K562 (cell line): ENCODE measurements around the gene PSD2. TPM values are rescaled to one million over a fixed set of nuclear protein-coding genes. Genes with fewer than 3 reads are reported as not detected.

Source experiments
- CEBPG ChIP-seq, 3 experiments: fragments of 200-800 bp in 1 of 3; sonication (Bioruptor generic) in 1 of 3; sonication (generic) in 1 of 3; formaldehyde crosslinking in 1 of 3; IDR thresholded peaks in 2 of 3; conservative IDR thresholded peaks in 1 of 3; 2 replicates each; pipeline versions ENCODE4 v1.6.1 to v1.8.0; 2016 to 2022; ENCODE audit warnings: missing compliant biosample characterization in 2 of 3, missing genetic modification characterization in 2 of 3, mild to moderate bottlenecking in 1 of 3, missing genetic modification reagents in 1 of 3
- HEY1 ChIP-seq: fragments of 250-450 bp; sonication (Bioruptor Pico); IDR thresholded peaks from 2 replicates; pipeline ENCODE4 v1.5.0; 2020; ENCODE audit warnings: mild to moderate bottlenecking, moderate library complexity, borderline replicate concordance
- JUNB ChIP-seq: fragments of 450-650 bp; formaldehyde crosslinking; conservative IDR thresholded peaks from 2 replicates; pipeline ENCODE4 v1.4.0; 2020; ENCODE audit warnings: mild to moderate bottlenecking
- MLX ChIP-seq, 2 experiments: fragments of 450-650 bp in 1 of 2; sonication (generic) in 1 of 2; formaldehyde crosslinking; conservative IDR thresholded peaks; 2 replicates each; pipeline versions ENCODE4 v1.4.0 to v1.8.1; 2020 to 2022; ENCODE audit warnings: mild to moderate bottlenecking in 1 of 2, missing genetic modification reagents in 1 of 2
- NFE2 ChIP-seq: IDR thresholded peaks from 2 replicates; pipeline ENCODE4 v1.6.1; 2014; ENCODE audit warnings: antibody characterized with exemption, low read depth
- NFIC ChIP-seq: fragments of 450-650 bp; IDR thresholded peaks from 2 replicates; pipeline ENCODE4 v1.6.1; 2017; ENCODE audit warnings: mild to moderate bottlenecking, inconsistent platforms
- PHF8 ChIP-seq: fragments of 200-600 bp; sonication (generic); IDR thresholded peaks from 2 replicates; pipeline ENCODE4 v1.6.1; 2012; ENCODE audit warnings: mixed run types, mild to moderate bottlenecking, inconsistent platforms, low read length, moderate library complexity, borderline replicate concordance
- TBP ChIP-seq: optimal IDR thresholded peaks from 2 replicates; pipeline ENCODE3; 2011; ENCODE audit warnings: low read depth, low read length, improper control_type of control experiment
- polyA plus RNA-seq, 8 experiments: library from polyadenylated mRNA; depleted of rRNA in 4 of 8; stranded (reverse) in 5 of 8; unstranded in 3 of 8; fragments of >200 nt; fragmentation: Nextera tagmentation in 2 of 8; fragmentation: Illumina TruSeq in 1 of 8; extraction: Ambion mirVana in 2 of 8; extraction: Trizol in 1 of 8; gene quantifications; 2 replicates each; pipeline versions ENCODE4 v1.2.1 to v1.2.3, GENCODE V29; 2011 to 2014; ENCODE audit warnings: inconsistent platforms in 1 of 8, missing spikeins in 1 of 8
- total RNA-seq, 7 experiments: library from RNA; depleted of rRNA in 6 of 7; stranded (reverse); fragments of >200 nt in 6 of 7; fragmentation: Illumina TruSeq in 2 of 7; extraction: Trizol in 2 of 7; gene quantifications; 2 replicates each; pipeline versions ENCODE4 v1.2.1 to v1.2.3, GENCODE V29; 2011 to 2021; ENCODE audit warnings: low replicate concordance in 1 of 7
- TF ChIP-seq, protein P1 (sequence below), 2 experiments: fragments of 450-650 bp; IDR thresholded peaks; 2 replicates each; pipeline ENCODE4 v1.6.1; 2016; ENCODE audit warnings: mild to moderate bottlenecking in 2 of 2, borderline replicate concordance in 1 of 2, low read depth in 1 of 2, moderate library complexity in 1 of 2
- TF ChIP-seq, protein P2 (sequence below): fragments of 250-450 bp; sonication (Bioruptor Pico); IDR thresholded peaks from 2 replicates; pipeline ENCODE4 v1.4.0; 2020

The PSD2 gene
- total and polyA plus RNA-seq, 9 of the 15 experiments (the other 6 are each of a cell fraction or from before 2014, with no cell fraction given): 0.01 to 0.09 (median 0.04) TPM; not detected in 4

DNA sequence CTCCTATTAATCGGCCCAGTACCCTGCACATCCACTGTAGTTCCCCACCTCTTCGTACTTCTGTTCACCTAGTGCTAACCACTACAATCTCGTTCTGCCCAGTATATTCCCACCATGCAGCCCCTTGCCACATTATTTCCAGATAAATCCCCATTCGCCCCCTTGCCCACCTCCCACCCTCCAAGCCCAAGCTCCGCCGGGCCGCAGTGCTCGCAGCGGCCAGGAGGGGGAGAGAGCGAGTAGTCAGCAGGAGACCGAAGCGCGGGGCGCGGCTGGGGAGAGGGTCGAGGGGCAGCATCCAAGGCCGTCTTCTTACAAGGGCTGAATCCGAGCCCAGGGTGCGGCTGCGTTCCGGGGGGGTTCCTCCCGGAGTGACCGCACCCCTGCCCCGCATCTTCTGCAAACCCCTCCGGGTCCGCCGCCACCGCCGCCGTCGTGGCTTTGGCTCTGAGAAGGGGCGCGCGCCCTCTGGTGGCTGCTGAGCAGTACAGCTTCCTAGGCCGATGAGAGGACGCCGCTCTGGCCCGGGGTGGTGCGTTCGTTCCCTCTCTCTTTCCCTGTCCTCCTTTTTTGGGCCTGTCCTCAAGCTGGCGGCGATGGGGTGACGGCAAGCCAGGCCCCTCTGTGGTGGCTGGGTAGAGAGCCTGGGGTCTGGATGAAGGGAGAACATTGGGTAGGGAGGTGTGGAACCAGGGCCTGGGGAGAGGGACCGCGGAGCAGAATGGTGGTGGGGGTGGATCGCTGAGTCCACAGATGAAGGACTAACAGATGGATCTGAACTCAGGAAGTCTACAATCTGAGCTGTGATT, 30.0 kb upstream of the PSD2 start (continued):
- TF ChIP-seq, protein P1, sequence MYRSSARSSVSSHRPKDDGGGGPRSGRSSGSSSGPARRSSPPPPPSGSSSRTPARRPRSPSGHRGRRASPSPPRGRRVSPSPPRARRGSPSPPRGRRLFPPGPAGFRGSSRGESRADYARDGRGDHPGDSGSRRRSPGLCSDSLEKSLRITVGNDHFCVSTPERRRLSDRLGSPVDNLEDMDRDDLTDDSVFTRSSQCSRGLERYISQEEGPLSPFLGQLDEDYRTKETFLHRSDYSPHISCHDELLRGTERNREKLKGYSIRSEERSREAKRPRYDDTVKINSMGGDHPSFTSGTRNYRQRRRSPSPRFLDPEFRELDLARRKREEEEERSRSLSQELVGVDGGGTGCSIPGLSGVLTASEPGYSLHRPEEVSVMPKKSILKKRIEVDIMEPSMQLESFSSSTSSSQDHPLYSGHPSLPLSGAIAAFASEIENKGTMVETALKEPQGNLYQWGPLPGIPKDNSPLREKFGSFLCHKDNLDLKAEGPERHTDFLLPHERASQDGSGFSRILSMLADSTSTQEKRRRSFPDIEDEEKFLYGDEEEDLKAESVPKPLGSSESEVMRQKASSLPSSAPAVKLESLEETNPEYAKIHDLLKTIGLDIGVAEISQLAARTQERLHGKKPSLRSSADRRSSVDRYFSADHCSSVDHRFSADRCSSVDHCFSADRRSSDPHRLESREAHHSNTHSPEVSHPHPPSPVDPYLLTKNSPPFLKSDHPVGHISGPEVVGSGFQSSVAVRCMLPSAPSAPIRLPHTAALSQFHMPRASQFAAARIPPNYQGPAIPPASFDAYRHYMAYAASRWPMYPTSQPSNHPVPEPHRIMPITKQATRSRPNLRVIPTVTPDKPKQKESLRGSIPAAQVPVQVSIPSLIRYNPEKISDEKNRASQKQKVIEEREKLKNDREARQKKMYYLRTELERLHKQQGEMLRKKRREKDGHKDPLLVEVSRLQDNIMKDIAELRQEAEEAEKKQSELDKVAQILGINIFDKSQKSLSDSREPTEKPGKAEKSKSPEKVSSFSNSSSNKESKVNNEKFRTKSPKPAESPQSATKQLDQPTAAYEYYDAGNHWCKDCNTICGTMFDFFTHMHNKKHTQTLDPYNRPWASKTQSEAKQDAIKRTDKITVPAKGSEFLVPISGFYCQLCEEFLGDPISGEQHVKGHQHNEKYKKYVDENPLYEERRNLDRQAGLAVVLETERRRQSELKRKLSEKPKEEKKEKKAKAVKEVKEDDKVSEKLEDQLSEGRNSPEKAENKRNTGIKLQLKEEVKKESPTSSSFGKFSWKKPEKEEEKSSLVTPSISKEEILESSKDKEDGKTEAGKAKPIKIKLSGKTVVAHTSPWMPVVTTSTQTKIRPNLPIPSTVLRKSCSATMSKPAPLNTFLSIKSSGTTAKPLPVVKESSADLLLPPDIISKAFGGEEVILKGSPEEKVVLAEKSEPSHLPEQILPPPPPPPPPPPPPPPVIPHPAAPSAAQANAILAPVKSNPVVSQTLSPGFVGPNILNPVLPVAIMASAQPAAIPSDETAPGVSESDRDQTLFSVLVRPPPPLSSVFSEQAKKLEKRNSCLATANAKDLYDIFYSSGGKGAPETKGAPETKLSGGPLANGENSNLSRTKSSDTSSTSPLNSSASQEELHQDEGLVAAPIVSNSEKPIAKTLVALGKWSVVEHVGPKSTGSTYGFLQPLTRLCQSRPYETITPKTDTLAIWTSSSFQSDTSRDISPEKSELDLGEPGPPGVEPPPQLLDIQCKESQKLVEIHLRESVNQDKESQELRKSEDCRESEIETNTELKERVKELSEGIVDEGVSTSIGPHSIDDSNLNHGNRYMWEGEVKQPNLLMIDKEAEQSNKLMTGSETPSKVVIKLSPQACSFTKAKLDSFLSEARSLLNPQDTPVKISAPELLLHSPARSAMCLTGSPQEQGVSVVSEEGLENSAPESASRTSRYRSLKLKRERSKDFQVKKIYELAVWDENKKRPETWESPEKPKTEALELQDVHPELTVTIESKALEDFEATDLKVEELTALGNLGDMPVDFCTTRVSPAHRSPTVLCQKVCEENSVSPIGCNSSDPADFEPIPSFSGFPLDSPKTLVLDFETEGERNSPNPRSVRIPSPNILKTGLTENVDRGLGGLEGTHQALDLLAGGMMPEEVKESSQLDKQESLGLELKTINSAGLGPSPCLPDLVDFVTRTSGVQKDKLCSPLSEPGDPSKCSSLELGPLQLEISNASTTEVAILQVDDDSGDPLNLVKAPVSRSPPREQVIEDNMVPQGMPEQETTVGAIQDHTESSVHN (IDR thresholded peaks at IDR 0.05; ENCODE audit: borderline replicate concordance in 1 of 2, low read depth in 1 of 2): no peak
- TF ChIP-seq MLX (CRISPR knock-in tag; conservative IDR thresholded peaks at IDR 0.05): no peak
- TF ChIP-seq TBP: peak; percentile 28
- no peak for TF ChIP-seq NFE2
- no peak for TF ChIP-seq HEY1 (CRISPR knock-in tag)
- TF ChIP-seq, protein P2, sequence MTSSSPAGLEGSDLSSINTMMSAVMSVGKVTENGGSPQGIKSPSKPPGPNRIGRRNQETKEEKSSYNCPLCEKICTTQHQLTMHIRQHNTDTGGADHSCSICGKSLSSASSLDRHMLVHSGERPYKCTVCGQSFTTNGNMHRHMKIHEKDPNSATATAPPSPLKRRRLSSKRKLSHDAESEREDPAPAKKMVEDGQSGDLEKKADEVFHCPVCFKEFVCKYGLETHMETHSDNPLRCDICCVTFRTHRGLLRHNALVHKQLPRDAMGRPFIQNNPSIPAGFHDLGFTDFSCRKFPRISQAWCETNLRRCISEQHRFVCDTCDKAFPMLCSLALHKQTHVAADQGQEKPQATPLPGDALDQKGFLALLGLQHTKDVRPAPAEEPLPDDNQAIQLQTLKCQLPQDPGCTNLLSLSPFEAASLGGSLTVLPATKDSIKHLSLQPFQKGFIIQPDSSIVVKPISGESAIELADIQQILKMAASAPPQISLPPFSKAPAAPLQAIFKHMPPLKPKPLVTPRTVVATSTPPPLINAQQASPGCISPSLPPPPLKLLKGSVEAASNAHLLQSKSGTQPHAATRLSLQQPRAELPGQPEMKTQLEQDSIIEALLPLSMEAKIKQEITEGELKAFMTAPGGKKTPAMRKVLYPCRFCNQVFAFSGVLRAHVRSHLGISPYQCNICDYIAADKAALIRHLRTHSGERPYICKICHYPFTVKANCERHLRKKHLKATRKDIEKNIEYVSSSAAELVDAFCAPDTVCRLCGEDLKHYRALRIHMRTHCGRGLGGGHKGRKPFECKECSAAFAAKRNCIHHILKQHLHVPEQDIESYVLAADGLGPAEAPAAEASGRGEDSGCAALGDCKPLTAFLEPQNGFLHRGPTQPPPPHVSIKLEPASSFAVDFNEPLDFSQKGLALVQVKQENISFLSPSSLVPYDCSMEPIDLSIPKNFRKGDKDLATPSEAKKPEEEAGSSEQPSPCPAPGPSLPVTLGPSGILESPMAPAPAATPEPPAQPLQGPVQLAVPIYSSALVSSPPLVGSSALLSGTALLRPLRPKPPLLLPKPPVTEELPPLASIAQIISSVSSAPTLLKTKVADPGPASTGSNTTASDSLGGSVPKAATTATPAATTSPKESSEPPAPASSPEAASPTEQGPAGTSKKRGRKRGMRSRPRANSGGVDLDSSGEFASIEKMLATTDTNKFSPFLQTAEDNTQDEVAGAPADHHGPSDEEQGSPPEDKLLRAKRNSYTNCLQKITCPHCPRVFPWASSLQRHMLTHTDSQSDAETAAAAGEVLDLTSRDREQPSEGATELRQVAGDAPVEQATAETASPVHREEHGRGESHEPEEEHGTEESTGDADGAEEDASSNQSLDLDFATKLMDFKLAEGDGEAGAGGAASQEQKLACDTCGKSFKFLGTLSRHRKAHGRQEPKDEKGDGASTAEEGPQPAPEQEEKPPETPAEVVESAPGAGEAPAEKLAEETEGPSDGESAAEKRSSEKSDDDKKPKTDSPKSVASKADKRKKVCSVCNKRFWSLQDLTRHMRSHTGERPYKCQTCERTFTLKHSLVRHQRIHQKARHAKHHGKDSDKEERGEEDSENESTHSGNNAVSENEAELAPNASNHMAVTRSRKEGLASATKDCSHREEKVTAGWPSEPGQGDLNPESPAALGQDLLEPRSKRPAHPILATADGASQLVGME: peak; percentile 72; the same call in 1 of the 2 replicates
- TF ChIP-seq PHF8: no peak; the same call in 1 of the 2 replicates
- peak; percentile 95 for TF ChIP-seq NFIC
- TF ChIP-seq JUNB: no peak
- no peak; the same call in 1 of the 2 replicates for TF ChIP-seq CEBPG (CRISPR knock-in tag; IDR thresholded peaks at IDR 0.05)
- TF ChIP-seq CEBPG (tag; conservative IDR thresholded peaks at IDR 0.05 in 1 of 2, IDR thresholded peaks at IDR 0.05 in 1 of 2): no peak
